GM19397 (cell line): ENCODE results near the gene ZMYND12.

Source experiments
- ATAC-seq: cut with Tn5 transposase; IDR thresholded peaks from one replicate; pipeline ENCODE4 v1.9.1; 2021; ENCODE audit warnings: mild to moderate bottlenecking, moderate library complexity; ENCODE audit not compliant: unreplicated experiment

Gene ZMYND12

DNA sequence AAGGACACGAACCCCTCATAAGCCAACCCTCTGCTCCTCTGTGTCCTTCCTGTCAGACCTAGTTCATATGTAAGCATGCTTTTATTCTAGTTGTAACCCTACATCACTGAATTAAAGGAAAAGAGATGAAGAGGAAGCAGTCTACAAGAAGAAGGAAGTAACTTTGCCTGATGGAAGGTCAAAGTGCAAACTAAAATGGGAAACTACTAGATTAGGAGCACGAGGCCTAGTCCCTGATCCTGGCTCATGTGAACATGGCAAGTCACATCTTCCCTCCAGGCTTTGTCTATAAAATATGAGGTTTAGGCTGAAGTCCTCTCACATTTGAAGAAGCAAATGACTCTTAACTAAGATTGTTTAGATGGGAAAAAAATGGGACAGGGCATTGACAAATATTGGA lies 13.2 kb downstream of the ZMYND12 start:
- ATAC-seq: no peak

DNA sequence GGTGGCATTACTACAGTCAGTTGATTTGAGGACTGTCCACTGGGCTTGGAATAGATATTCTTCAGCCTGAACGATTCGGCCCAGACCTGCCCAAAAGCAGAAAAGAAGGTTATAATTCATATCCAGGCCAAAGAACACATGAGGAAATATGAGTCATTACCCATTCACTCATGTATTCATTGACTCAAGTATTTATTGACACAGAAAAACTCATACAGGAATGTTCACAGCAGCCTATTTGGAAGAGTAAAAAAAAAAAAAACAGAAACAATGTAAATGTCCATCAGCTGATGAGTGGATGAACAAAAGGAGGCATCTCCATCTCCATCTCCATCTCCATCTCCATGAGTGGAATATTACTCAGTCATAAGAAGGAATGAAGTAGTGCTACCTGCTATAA lies 15.9 kb downstream of the ZMYND12 start:
- no peak for ATAC-seq

DNA sequence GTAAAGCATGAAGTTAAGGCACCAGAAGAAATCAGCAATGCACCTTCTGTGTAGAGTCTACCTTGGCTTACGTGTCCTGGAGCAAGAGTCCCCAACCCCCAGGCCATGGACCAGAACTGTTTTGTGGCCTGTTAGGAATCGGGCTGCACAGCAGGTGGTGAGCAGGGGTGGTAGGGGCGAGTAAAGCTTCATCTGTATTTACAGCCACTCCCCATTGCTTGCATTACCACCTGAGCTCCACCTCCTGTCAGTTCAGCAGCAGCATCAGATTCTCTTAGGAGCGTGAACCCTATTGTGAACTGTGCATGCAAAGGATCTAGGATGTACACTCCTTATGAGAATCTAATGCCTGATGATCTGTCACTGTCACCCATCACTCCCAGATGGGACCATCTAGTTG lies 21.5 kb downstream of the ZMYND12 start:
- no peak for ATAC-seq

GRCh38 chr1:42433369-42433768 lies 22.5 kb downstream of the ZMYND12 start:
- ATAC-seq: no peak

DNA sequence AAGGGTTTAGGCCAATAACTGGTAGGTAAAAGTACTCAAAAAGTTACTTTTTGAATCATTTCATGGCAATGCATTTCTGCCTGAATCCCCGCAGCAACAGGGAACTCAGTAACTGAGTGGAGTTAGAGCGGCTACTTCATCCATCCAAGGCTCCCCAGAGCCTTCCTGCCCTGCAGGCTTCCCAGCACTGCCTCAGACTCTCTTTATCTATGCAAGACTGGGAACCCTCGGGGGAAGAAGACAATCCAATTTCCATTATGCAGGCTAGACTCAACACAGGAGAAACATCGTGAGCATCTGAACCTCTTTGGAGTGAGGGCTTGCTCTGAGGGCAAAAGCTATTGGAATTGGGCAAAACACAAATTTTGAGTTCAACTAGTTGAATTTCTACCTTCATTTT lies 23.1 kb downstream of the ZMYND12 start:
- ATAC-seq: no peak

DNA sequence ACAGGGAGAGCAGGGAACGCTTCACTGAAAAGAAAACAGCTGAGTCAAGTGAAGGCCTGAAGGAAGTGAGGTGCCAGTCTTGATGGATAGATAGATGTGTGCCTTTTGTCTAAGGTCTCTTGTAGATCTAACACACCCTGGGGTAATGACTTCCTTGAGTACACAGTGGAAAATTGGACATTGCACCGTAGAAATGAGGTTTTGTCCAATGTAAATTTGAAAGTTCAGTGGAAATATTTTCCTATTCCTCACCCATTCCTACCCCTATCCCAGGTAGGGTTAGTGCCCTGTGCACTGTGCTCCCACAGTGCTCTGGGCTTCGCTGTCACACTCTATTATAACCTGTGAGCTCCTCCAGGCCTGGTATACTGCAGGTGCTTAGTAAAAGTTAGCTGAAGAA lies 24.3 kb downstream of the ZMYND12 start:
- ATAC-seq: no peak

- no peak for ATAC-seq
Measured at GRCh38 chr1:42430286-42431135, 25.3 kb downstream of the ZMYND12 start.

GRCh38 chr1:42429603-42430002 lies 26.2 kb downstream of the ZMYND12 start:
- ATAC-seq: no peak

- ATAC-seq: no peak
Measured at GRCh38 chr1:42427240-42427639, 28.6 kb downstream of the ZMYND12 start.

DNA sequence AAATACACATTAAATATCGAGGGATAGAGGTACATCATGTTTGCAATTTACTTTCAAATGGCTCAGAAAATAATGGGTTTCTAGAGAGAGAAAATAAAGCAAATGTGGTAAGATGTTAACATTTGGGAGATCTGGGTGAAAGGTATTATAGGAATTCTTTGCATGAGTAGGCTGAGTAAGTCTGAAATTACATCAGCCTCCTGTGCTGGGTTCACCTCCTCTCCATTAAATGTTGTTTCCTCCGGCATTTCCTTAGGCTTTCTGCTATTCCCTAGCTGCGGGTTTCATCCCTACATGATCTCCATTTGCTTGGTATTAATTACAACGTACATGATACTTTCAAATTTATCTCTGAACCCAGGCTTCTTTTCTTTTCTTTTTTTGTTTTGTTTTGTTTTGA lies 31.6 kb downstream of the ZMYND12 start:
- ATAC-seq: no peak

DNA sequence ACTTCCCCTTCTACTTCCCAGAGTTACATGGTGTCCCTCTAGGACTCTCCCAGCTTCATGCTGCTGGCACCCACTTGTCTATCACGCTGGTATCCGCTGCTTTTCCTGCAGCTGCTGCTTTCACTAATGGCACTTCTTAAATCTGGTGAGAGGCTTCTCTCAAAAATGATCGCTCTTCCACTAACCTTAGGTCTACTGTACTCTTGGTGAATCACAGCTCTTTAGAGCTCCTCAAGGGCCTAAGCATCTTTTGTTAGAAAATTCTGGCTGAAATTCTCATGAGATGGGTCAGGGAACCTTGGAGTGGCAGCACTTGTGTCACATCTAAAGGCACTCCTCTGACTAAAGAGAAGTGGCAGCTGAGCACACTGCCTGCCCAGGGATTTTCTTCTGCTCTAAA lies 32.1 kb downstream of the ZMYND12 start:
- ATAC-seq: no peak

GRCh38 chr1:42422737-42423136 lies 33.1 kb downstream of the ZMYND12 start:
- no peak for ATAC-seq

GRCh38 chr1:42420911-42421585 lies 34.8 kb downstream of the ZMYND12 start:
- no peak for ATAC-seq

GRCh38 chr1:42420121-42420520 lies 35.7 kb downstream of the ZMYND12 start:
- ATAC-seq: no peak

GRCh38 chr1:42419126-42419821 lies 36.5 kb downstream of the ZMYND12 start:
- no peak for ATAC-seq

DNA sequence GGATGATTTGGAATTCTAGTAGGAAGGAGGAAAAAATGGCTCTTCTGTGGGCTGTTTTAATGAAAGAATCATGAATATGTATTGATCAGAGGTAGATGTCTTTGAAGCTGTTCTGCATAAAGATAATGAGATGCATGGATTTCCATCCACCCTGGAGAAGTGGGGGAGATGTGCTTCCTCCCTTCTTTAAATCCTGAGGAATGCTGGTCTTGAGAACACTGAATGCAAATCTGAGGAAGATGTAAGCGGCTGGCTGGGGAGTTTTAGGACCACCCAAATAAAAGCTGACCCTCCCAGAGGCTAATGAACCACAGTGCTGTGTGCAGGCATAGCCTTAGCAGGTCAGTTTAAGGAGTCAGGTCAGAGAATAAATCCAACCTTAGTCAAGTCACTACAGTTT lies 37.3 kb downstream of the ZMYND12 start:
- ATAC-seq: no peak

GRCh38 chr1:42417166-42417565 lies 38.7 kb downstream of the ZMYND12 start:
- no peak for ATAC-seq

GRCh38 chr1:42414551-42415496 lies 41.0 kb downstream of the ZMYND12 start:
- ATAC-seq: no peak

DNA sequence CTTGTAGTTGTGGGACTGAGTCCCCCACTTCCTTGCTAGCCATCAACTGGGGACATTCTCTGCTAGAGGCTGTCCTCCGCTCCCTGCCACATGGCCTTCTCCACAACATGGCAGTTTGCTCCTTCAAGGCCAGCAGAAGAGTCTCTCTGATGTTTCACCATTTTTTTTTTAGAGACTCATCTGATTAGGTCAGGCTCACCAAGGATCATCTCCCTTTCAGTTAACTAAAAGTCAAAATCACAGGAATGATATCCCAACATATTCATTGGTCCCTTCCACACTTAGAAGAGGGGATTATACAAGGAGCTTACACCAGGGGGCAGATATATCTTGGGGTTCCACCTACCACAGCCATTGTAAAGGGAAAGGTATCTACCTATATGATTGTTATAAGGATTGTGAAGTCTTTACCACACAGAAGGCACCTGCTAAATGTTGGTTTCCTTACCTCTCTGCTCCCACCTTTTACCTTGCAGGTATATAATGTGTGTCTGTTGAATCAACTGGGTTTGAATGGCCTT lies 51.9 kb downstream of the ZMYND12 start:
- no peak for ATAC-seq

- ATAC-seq: no peak
Measured at GRCh38 chr1:42399315-42400100, 56.3 kb downstream of the ZMYND12 start.
